Measurements from ENCODE around the gene EML6.
A peak's percentile ranks its signal among the peaks of the same experiment; 100 is the strongest.

EML6 gene

GRCh38 chr2:54704688-54705605 lies 18.5 kb upstream of the EML6 start:
- FAIRE-seq = no peak
- peak; percentile 61 for DNase-seq (ENCODE audit: insufficient read length, low spot score)

DNA sequence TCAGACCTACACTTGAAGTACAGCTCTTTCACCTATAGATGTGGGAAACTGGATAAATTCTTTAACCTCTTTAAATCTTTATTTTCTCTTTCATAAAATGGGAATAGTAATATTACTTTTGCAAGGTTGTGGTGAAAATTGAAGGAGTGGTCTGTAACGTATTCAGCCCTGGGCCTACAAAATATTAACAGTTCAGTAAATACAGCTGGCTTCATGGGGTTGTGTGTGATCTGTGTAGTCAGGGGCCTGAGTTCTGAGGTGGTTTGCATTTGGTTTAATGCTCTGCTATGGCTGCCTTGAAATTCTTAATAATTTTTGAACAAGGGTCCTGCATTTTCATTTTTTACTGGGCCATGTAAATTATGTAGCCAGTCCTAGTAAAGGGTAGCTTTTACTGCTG lies 16.8 kb upstream of the EML6 start:
- FAIRE-seq = no peak

DNA sequence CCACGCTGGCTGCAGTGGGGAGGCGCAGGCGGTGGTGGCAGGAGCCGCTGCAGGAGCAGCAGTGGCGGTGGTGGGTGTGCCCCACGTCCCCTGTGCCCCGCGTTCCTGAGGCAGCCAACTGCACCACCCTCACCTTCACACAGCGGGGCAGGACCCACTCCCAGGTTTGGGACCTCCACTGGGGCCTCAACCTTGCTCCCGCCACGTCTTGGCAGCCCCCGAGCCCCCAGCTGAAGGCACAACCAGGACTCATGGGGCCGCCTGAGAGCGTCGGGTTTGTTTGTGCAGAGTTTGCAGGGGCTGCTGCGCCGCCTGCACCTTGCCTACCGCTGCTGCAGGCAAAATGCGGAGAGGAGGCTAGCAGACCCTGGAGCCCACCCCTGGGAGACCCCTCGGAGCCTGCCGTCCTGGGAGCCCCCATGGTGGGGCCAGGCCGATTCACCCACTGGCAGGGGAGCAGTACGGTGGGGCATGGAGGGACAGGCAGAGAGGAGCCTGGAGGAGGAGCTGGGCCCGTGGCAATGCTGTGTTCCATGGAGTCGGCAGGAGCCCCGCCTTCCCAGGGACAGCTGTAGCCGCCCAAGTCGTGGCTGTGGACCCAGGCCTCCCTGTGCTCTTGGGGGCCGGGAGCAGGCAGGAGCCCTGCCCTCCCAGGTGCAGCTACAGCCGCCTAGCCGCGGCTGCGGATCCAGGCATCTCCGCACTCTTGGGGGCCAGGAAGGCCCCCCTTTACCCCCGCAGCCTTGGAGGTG lies 14.7 kb upstream of the EML6 start:
- FAIRE-seq = no peak
- DNase-seq (ENCODE audit: insufficient read length, low spot score) = no peak

More for the DNA sequence above, 16.8 kb upstream of the EML6 start:
- no peak for DNase-seq (ENCODE audit: insufficient read length, low spot score)

DNA sequence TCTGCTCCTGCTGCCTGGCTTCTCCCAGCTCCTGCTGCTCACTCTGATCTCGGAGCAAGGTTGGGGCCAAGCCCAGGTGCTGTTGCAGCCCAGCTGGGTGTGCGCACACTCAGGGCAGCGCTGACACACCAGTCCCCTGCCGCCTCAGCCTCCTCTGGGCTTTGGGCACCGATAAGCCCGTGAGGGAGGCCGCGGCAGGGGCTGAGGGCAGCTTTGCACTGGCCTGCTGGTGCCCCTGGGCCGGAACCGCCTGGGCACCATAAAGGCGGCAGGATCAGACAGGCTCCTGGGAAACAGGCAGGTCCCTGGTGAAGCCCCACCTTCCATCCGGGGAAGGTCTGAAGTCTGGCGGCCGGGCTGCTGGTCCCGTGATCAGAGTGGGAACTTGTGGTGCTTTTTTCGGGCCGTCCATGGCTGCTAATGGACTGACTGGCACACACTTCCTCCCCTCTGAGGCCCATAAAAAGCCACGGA lies 14.1 kb upstream of the EML6 start:
- no peak for FAIRE-seq
- no peak for DNase-seq (ENCODE audit: insufficient read length, low spot score)

GRCh38 chr2:54710216-54710615 lies 13.2 kb upstream of the EML6 start:
- FAIRE-seq (no peak), DNase-seq (ENCODE audit: insufficient read length, low spot score) (no peak)

DNA sequence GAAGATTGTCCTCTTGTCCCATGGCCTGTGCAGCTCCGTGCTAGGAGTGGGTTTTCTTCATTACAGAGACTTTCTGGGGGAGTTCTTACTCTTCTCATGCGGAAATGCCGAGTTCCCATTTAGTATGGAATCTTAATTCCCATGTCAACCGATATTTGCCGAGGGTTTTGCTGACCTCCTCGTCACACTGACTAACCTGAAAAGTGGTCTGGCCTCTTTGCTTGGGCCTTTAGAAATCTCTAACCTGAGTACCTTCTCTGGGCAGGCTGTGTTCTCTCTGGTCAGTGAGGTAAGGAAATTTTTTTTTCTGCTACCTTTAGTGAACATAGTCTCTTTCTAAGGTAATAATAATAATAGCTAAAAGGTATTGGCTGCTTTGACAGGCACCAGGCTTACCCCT lies 10.9 kb upstream of the EML6 start:
- DNase-seq (ENCODE audit: insufficient read length, low spot score) (no peak), FAIRE-seq (no peak)

- no peak for FAIRE-seq
- no peak for DNase-seq (ENCODE audit: insufficient read length, low spot score)
Measured at GRCh38 chr2:54714996-54715395, 8.5 kb upstream of the EML6 start.

DNA sequence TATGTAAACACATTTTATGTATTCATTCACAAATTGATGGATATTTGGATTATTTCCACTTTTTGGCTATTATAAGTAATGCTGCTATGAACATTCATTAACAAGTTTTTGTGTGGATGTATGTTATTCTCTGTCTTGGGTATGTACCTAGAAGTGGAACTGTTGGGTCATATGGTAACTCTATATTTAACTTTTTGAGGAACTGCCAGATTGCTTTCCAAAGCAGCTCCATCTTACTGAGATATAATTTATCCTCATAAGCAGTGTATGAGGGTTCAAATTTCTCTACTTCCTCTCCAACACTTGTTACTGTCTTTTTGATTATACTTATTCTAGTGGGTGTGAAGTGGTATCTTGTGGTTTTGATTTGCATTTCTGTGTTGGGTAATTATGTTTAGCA lies 7.1 kb upstream of the EML6 start:
- FAIRE-seq (no peak), DNase-seq (ENCODE audit: insufficient read length, low spot score) (no peak)

DNA sequence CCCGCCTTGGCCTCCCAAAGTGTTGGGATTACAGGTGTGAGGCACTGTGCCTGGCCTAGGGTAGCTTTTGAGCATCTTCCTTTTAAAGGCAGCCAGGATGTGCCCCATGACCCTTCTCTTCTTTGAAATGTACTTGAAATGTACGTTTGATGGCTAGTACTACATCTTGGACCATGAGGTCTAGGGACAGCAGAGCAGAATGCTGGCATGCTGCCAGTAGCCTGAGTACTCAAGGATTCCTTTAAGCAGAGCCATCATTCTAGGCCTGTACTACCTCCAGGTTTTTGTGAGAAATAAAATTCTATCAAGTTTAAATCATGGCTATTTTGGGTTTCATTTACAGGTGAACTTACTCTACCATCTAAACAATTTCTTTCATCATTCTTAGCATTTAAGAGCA lies 2.9 kb upstream of the EML6 start:
- no peak for FAIRE-seq
- DNase-seq (ENCODE audit: insufficient read length, low spot score) = no peak

DNA sequence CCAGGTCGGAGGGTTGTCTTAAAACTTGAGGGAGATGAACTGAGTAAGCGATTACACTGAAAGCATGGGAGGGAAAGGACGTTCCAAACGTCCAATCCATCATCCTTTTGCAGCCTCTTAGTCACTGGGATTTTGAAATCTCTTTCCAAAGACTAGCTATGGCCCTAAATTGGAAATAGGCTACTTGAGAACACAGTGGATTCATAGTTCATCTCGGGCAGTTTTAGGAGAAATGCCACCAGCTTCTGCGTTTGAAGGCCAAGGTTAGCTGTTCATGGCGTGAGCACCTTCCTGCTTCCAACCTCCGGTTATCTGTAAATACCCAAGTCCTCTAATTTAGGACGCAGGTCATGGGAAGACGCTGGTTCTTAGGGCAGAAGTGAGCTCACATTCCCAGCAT lies 821 bp upstream of the EML6 start:
- no peak for FAIRE-seq
- peak; percentile 20 for DNase-seq (ENCODE audit: insufficient read length, low spot score)

GRCh38 chr2:54723996-54724559 lies 616 bp downstream of the EML6 start:
- FAIRE-seq (no peak), DNase-seq (ENCODE audit: insufficient read length, low spot score) (no peak)

- FAIRE-seq (no peak), DNase-seq (ENCODE audit: insufficient read length, low spot score) (peak; percentile 21)
Measured at GRCh38 chr2:54724560-54725342, 1.3 kb downstream of the EML6 start.

DNA sequence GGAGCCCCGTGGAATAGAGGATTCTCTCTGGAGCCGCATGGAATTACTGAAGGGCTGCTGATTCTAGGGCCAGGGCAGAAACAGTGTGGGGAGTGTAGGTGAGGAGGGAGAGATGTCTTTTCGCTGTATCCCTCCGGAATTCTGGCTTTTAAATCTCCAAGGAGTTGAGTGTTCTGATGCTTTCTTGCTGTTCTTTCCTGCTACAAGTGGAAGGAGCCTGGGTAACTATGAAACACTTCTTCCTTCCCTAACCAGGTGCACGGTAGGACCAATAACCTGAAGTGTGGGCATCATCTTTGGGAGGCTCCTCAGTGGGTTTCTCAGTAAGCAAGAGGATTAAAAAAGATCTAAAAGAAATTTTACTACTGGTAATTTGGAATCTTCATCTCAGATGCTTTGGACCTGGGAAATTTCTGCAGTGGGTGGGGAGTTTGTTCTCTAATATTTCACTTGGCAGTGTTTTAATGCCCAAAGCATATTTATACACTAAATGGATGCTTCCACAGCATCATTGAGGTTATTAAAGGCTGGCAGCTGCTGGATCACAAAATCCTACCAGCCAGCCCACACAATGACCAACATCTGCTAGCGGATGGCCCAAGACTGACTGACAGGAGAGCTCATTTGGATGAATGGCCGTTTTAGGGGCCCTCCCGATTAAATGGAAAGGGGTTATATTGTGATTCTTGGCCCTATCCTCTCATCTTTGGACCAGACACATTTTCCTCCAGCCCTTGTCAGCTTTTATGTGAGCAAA lies 2.1 kb downstream of the EML6 start:
- FAIRE-seq (no peak), DNase-seq (ENCODE audit: insufficient read length, low spot score) (no peak)

GRCh38 chr2:54726431-54726830 lies 3.0 kb downstream of the EML6 start:
- no peak for DNase-seq (ENCODE audit: insufficient read length, low spot score)
- no peak for FAIRE-seq

GRCh38 chr2:54726940-54727339 lies 3.5 kb downstream of the EML6 start:
- FAIRE-seq = no peak
- DNase-seq (ENCODE audit: insufficient read length, low spot score) = no peak

- peak; percentile 68 for FAIRE-seq
- peak; percentile 60 for DNase-seq (ENCODE audit: insufficient read length, low spot score)
Measured at GRCh38 chr2:54728669-54729120, 5.2 kb downstream of the EML6 start.

GRCh38 chr2:54735636-54736035 lies 12.2 kb downstream of the EML6 start:
- DNase-seq (ENCODE audit: insufficient read length, low spot score) (no peak), FAIRE-seq (no peak)

- FAIRE-seq (no peak), DNase-seq (ENCODE audit: insufficient read length, low spot score) (no peak)
Measured at GRCh38 chr2:54738281-54738680, 14.8 kb downstream of the EML6 start.

- no peak for FAIRE-seq
- DNase-seq (ENCODE audit: insufficient read length, low spot score) = no peak
Measured at GRCh38 chr2:54740333-54740732, 16.9 kb downstream of the EML6 start.

DNA sequence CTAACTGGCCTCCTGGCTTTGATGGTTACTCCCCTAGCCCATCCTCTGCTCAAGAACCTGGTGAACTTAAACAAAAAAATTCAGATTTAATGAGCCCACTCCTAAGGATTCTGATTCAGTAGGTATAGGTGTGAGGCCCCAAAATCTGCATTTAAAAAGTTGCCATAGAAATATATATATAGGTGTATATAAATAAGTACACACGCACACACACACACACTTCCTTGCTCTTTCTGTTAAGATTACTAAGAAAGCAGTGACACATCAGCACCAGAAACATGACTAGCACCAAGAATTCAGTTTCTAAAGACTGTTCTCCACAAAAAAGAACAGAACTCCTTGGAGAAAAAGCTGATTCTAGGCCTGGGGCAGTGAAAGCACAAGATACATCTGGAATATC lies 17.8 kb downstream of the EML6 start:
- DNase-seq (ENCODE audit: insufficient read length, low spot score) (no peak), FAIRE-seq (no peak)

All from HTR-8/SVneo (cell line).